Activated effector memory CD4-positive, alpha-beta T cell treated with Interleukin-2 at 50 U/mL for 16 hours (primary cell): Measurements from ENCODE around the gene GRID2.
"Not testable (repeated sequence)": the region's sequence is repeated elsewhere in the genome, so short reads cannot be mapped to it uniquely, and the experiment has no call there.

Experiments used
- DNase-seq: peaks from one replicate; pipeline ENCODE4 v3.0.0-alpha.2; 2020

GRID2 gene

GRCh38 chr4:92303621-92304027 lies at the start of gene GRID2:
Gene GRID2, plus strand, starts transcription at chr4:92303966.
- no peak for DNase-seq

GRCh38 chr4:92253986-92254671 lies 49.6 kb upstream of the GRID2 start:
- no peak for DNase-seq

GRCh38 chr4:92254767-92255442 lies 48.9 kb upstream of the GRID2 start:
- no peak for DNase-seq

GRCh38 chr4:92255920-92256244 lies 47.9 kb upstream of the GRID2 start:
- no peak for DNase-seq

GRCh38 chr4:92257931-92258857 lies 45.6 kb upstream of the GRID2 start:
- DNase-seq, result no peak

GRCh38 chr4:92261256-92261655 lies 42.5 kb upstream of the GRID2 start:
- no peak for DNase-seq

- no peak for DNase-seq
Observed at GRCh38 chr4:92262371-92262770, 41.4 kb upstream of the GRID2 start.

GRCh38 chr4:92263010-92263409 lies 40.8 kb upstream of the GRID2 start:
- DNase-seq, result no peak

GRCh38 chr4:92263575-92263974 lies 40.2 kb upstream of the GRID2 start:
- no peak for DNase-seq

GRCh38 chr4:92264163-92264562 lies 39.6 kb upstream of the GRID2 start:
- no peak for DNase-seq

GRCh38 chr4:92265021-92265420 lies 38.7 kb upstream of the GRID2 start:
- DNase-seq, result no peak

GRCh38 chr4:92265798-92266197 lies 38.0 kb upstream of the GRID2 start:
- DNase-seq, result no peak

GRCh38 chr4:92266521-92266920 lies 37.2 kb upstream of the GRID2 start:
- no peak for DNase-seq

- DNase-seq, result no peak
Observed at GRCh38 chr4:92268642-92269041, 35.1 kb upstream of the GRID2 start.

GRCh38 chr4:92270908-92271307 lies 32.9 kb upstream of the GRID2 start:
- DNase-seq, result no peak

- not testable (repeated sequence) for DNase-seq
Observed at GRCh38 chr4:92271551-92271950, 32.2 kb upstream of the GRID2 start.

- not testable (repeated sequence) for DNase-seq
Observed at GRCh38 chr4:92277057-92277881, 26.5 kb upstream of the GRID2 start.

- no peak for DNase-seq
Observed at GRCh38 chr4:92279296-92279695, 24.5 kb upstream of the GRID2 start.

- no peak for DNase-seq
Observed at GRCh38 chr4:92299152-92299551, 4.6 kb upstream of the GRID2 start.

- no peak for DNase-seq
Observed at GRCh38 chr4:92304121-92304520, 355 bp downstream of the GRID2 start.

- no peak for DNase-seq
Observed at GRCh38 chr4:92304606-92305005, 840 bp downstream of the GRID2 start.

- DNase-seq, result no peak
Observed at GRCh38 chr4:92305148-92305877, 1.5 kb downstream of the GRID2 start.
